SU-DHL-6 (cell line): ENCODE data around the gene FTHL17.

Experiments used
- H2AFZ ChIP-seq: fragments of 200-600 bp; sonication (generic); 2 replicates; pipeline ENCODE4 v1.6.1; 2014; ENCODE audit warnings: low read depth, mild to moderate bottlenecking, moderate library complexity, mixed read lengths, antibody characterized with exemption, low read length; ENCODE audit not compliant: severe bottlenecking
- H3F3A ChIP-seq: fragments of 200-600 bp; shearing (Covaris generic); 2 replicates; pipeline ENCODE4 v1.6.0; 2016; ENCODE audit warnings: antibody characterized with exemption, mild to moderate bottlenecking; ENCODE audit not compliant: insufficient read depth
- H3K27ac ChIP-seq: fragments of 200-600 bp; sonication (generic); 2 replicates; pipeline ENCODE4 v1.5.1; 2016; ENCODE audit warnings: low read depth, mild to moderate bottlenecking, low read length, moderate library complexity, mixed read lengths
- H3K27me3 ChIP-seq: fragments of 200-600 bp; sonication (generic), shearing (Covaris generic); 2 replicates; pipeline ENCODE4 v1.6.0; 2014; ENCODE audit warnings: mild to moderate bottlenecking, low read length
- H3K36me3 ChIP-seq: fragments of 200-600 bp; sonication (generic); 2 replicates; pipeline ENCODE4 v1.6.1; 2014; ENCODE audit warnings: mild to moderate bottlenecking, low read length, mixed read lengths
- H3K4me2 ChIP-seq: fragments of 300-600, 200-600 bp; shearing (Covaris generic), sonication (generic); 2 replicates; pipeline ENCODE4 v1.6.0; 2014; ENCODE audit warnings: low read length, low read depth, mild to moderate bottlenecking; ENCODE audit not compliant: poor library complexity, severe bottlenecking
- H3K4me3 ChIP-seq: fragments of 200-600 bp; sonication (generic); 2 replicates; pipeline ENCODE4 v1.5.1; 2014; ENCODE audit warnings: antibody characterized with exemption, low read length, mild to moderate bottlenecking, mixed read lengths; ENCODE audit not compliant: insufficient read depth, poor library complexity, severe bottlenecking
- H3K79me2 ChIP-seq: fragments of 200-600 bp; sonication (generic); 2 replicates; pipeline ENCODE4 v1.6.1; 2014; ENCODE audit warnings: mild to moderate bottlenecking, low read length, moderate library complexity; ENCODE audit not compliant: insufficient read depth
- H3K9ac ChIP-seq: fragments of 200-600 bp; sonication (generic); 2 replicates; pipeline ENCODE4 v1.7.0; 2014; ENCODE audit warnings: mild to moderate bottlenecking, low read length
- H3K9me2 ChIP-seq: fragments of 200-600 bp; sonication (generic); replicated peaks from 2 replicates; pipeline ENCODE4 v1.6.1; 2014; ENCODE audit warnings: low read length; ENCODE audit not compliant: insufficient read depth
- H3K9me3 ChIP-seq: fragments of 200-600 bp; sonication (generic); 2 replicates; pipeline ENCODE4 v1.6.1; 2014; ENCODE audit warnings: low read length, mixed read lengths; ENCODE audit not compliant: insufficient read depth
- H4K20me1 ChIP-seq: fragments of 200-600 bp; sonication (generic); 2 replicates; pipeline ENCODE4 v1.6.1; 2014; ENCODE audit warnings: low read depth, mild to moderate bottlenecking, antibody characterized with exemption, low read length, moderate library complexity, mixed read lengths
- EZH2phosphoT487 ChIP-seq: fragments of 200-600 bp; sonication (generic), shearing (Covaris generic); conservative IDR thresholded peaks from 2 replicates; pipeline ENCODE4 v1.6.1; 2018; ENCODE audit warnings: mild to moderate bottlenecking, antibody characterized with exemption, low read length, moderate library complexity, mixed read lengths
- TF ChIP-seq, protein P1 (sequence below): fragments of 200-600 bp; sonication (generic); IDR thresholded peaks from one replicate; pipeline ENCODE4 v1.5.1; 2017; ENCODE audit warnings: antibody characterized with exemption, mild to moderate bottlenecking, low read length, moderate library complexity; ENCODE audit not compliant: insufficient read depth, poor library complexity, severe bottlenecking

Gene FTHL17

GRCh38 chrX:31114858-31115257, 43.0 kb upstream of the FTHL17 start:
- H3K4me2 ChIP-seq: no peak overlapping the region

GRCh38 chrX:31112226-31112999, 40.6 kb upstream of the FTHL17 start:
- no peaks in the 10 kb centered on the region for H3K27me3 ChIP-seq
- no peaks in the 10 kb centered on the region for H3F3A ChIP-seq
- no peak overlapping the region for H2AFZ ChIP-seq
- H4K20me1 ChIP-seq: no peaks in the 10 kb centered on the region
- TF ChIP-seq, protein P1, sequence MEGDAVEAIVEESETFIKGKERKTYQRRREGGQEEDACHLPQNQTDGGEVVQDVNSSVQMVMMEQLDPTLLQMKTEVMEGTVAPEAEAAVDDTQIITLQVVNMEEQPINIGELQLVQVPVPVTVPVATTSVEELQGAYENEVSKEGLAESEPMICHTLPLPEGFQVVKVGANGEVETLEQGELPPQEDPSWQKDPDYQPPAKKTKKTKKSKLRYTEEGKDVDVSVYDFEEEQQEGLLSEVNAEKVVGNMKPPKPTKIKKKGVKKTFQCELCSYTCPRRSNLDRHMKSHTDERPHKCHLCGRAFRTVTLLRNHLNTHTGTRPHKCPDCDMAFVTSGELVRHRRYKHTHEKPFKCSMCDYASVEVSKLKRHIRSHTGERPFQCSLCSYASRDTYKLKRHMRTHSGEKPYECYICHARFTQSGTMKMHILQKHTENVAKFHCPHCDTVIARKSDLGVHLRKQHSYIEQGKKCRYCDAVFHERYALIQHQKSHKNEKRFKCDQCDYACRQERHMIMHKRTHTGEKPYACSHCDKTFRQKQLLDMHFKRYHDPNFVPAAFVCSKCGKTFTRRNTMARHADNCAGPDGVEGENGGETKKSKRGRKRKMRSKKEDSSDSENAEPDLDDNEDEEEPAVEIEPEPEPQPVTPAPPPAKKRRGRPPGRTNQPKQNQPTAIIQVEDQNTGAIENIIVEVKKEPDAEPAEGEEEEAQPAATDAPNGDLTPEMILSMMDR: no peak
- no peak for TF ChIP-seq EZH2phosphoT487
- H3K4me2 ChIP-seq: no peak overlapping the region
- H3K9me2 ChIP-seq: no peaks in the 10 kb centered on the region
- H3K9ac ChIP-seq: no peak overlapping the region
- H3K4me3 ChIP-seq: no peak overlapping the region
- no peaks in the 10 kb centered on the region for H3K36me3 ChIP-seq
- H3K9me3 ChIP-seq: no peaks in the 10 kb centered on the region
- H3K27ac ChIP-seq: no peak overlapping the region
- no peaks in the 10 kb centered on the region for H3K79me2 ChIP-seq

More at GRCh38 chrX:31114858-31115257, 43.0 kb upstream of the FTHL17 start:
- H3K4me3 ChIP-seq: no peak overlapping the region
- H3K9me3 ChIP-seq: no peaks in the 10 kb centered on the region
- no peaks in the 10 kb centered on the region for H3K9me2 ChIP-seq
- peaks cover 8% of the 10 kb centered on the region; the same call in 1 of the 2 replicates for H3K36me3 ChIP-seq
- H4K20me1 ChIP-seq: no peaks in the 10 kb centered on the region
- H3K27ac ChIP-seq: no peak overlapping the region
- no peaks in the 10 kb centered on the region for H3F3A ChIP-seq
- H3K27me3 ChIP-seq: no peaks in the 10 kb centered on the region
- H3K79me2 ChIP-seq: no peaks in the 10 kb centered on the region
- no peak overlapping the region for H3K9ac ChIP-seq
- TF ChIP-seq EZH2phosphoT487: no peak
- TF ChIP-seq, protein P1: no peak
- H2AFZ ChIP-seq: no peak overlapping the region

GRCh38 chrX:31110657-31111056, 38.8 kb upstream of the FTHL17 start:
- H3K79me2 ChIP-seq: no peaks in the 10 kb centered on the region
- H3K9ac ChIP-seq: no peak overlapping the region
- no peaks in the 10 kb centered on the region for H3K9me3 ChIP-seq
- H3K4me2 ChIP-seq: no peak overlapping the region
- H4K20me1 ChIP-seq: no peaks in the 10 kb centered on the region
- H3F3A ChIP-seq: no peaks in the 10 kb centered on the region
- no peak overlapping the region for H3K27ac ChIP-seq
- TF ChIP-seq, protein P1: no peak
- TF ChIP-seq EZH2phosphoT487: no peak
- H3K36me3 ChIP-seq: no peaks in the 10 kb centered on the region
- H2AFZ ChIP-seq: no peak overlapping the region
- no peaks in the 10 kb centered on the region for H3K27me3 ChIP-seq
- no peaks in the 10 kb centered on the region for H3K9me2 ChIP-seq
- no peak overlapping the region for H3K4me3 ChIP-seq
